ENCODE measurements around the gene DGCR6.
"Not testable (repeated sequence)": the region's sequence is repeated elsewhere in the genome, so short reads cannot be mapped to it uniquely, and the experiment has no call there.

DGCR6 gene

GRCh38 chr22:18927020-18927419 is 20.9 kb downstream of the DGCR6 start:
- TF ChIP-seq CTCF (IDR thresholded peaks at IDR 0.05; ENCODE audit: low read depth, low read length), result no peak
- no peak for DNase-seq

GRCh38 chr22:18927573-18927972 is 21.5 kb downstream of the DGCR6 start:
- DNase-seq, result no peak
- H3K9me3 ChIP-seq, result no peaks in the 10 kb centered on the region
- TF ChIP-seq CTCF (IDR thresholded peaks at IDR 0.05; ENCODE audit: low read depth, low read length), result no peak
- no peaks in the 10 kb centered on the region for H3K4me1 ChIP-seq
- H3K27me3 ChIP-seq, result no peaks in the 10 kb centered on the region
- H3K36me3 ChIP-seq, result no peaks in the 10 kb centered on the region
- no peak overlapping the region for H3K4me3 ChIP-seq (ENCODE audit: low read depth, low read length)

More at GRCh38 chr22:18927020-18927419, 20.9 kb downstream of the DGCR6 start:
- H3K4me1 ChIP-seq, result no peaks in the 10 kb centered on the region
- no peaks in the 10 kb centered on the region for H3K27me3 ChIP-seq
- no peak overlapping the region for H3K4me3 ChIP-seq (ENCODE audit: low read depth, low read length)
- H3K36me3 ChIP-seq, result no peaks in the 10 kb centered on the region
- no peaks in the 10 kb centered on the region for H3K9me3 ChIP-seq

GRCh38 chr22:18929459-18929858 is 23.3 kb downstream of the DGCR6 start:
- H3K4me3 ChIP-seq (ENCODE audit: low read depth, low read length), result no peak overlapping the region
- TF ChIP-seq CTCF (IDR thresholded peaks at IDR 0.05; ENCODE audit: low read depth, low read length), result no peak
- no peak for DNase-seq

GRCh38 chr22:18931905-18932652 is 26.0 kb downstream of the DGCR6 start:
- no peak overlapping the region for H3K4me3 ChIP-seq (ENCODE audit: low read depth, low read length)
- H3K4me1 ChIP-seq, result no peaks in the 10 kb centered on the region
- TF ChIP-seq CTCF (IDR thresholded peaks at IDR 0.05; ENCODE audit: low read depth, low read length), result no peak
- DNase-seq, result no peak
- H3K27me3 ChIP-seq, result no peaks in the 10 kb centered on the region
- no peaks in the 10 kb centered on the region for H3K9me3 ChIP-seq
- no peaks in the 10 kb centered on the region for H3K36me3 ChIP-seq

More at GRCh38 chr22:18929459-18929858, 23.3 kb downstream of the DGCR6 start:
- Histone ChIP-seq H3K27me3 (no peaks in the 10 kb centered on the region), H3K4me1 (no peaks in the 10 kb centered on the region), H3K36me3 (no peaks in the 10 kb centered on the region), H3K9me3 (no peaks in the 10 kb centered on the region)

GRCh38 chr22:18933914-18934313 is 27.8 kb downstream of the DGCR6 start:
- H3K4me3 ChIP-seq (ENCODE audit: low read depth, low read length), result no peak overlapping the region
- no peaks in the 10 kb centered on the region for H3K9me3 ChIP-seq
- no peaks in the 10 kb centered on the region for H3K4me1 ChIP-seq
- no peak for DNase-seq
- no peak for TF ChIP-seq CTCF (IDR thresholded peaks at IDR 0.05; ENCODE audit: low read depth, low read length)
- H3K27me3 ChIP-seq, result no peaks in the 10 kb centered on the region
- H3K36me3 ChIP-seq, result no peaks in the 10 kb centered on the region

GRCh38 chr22:18934688-18935087 is 28.6 kb downstream of the DGCR6 start:
- not testable (repeated sequence) for H3K9me3 ChIP-seq; DNase-seq; H3K27me3 ChIP-seq; H3K36me3 ChIP-seq; H3K4me1 ChIP-seq; H3K4me3 ChIP-seq (ENCODE audit: low read depth, low read length)
